Endodermal cell (in vitro differentiated cells): ENCODE results near the gene GALR1. TPM values are rescaled to one million over a fixed set of nuclear protein-coding genes. Genes with fewer than 3 reads are reported as not detected.

Experiments
- DNase-seq: peaks from one replicate; pipeline ENCODE4 v3.0.0-alpha.2; 2017
- H3K27ac ChIP-seq: 2 replicates; pipeline ENCODE4 v1.5.1; 2013; ENCODE audit warnings: mild to moderate bottlenecking, low read depth, low read length, moderate library complexity
- H3K27me3 ChIP-seq: 2 replicates; pipeline ENCODE4 v1.6.1; 2013; ENCODE audit warnings: mild to moderate bottlenecking, low read length, moderate library complexity; ENCODE audit not compliant: insufficient read depth, control insufficient read depth, poor library complexity, severe bottlenecking
- H3K36me3 ChIP-seq: 2 replicates; pipeline ENCODE4 v1.7.0; 2013; ENCODE audit warnings: mild to moderate bottlenecking, low read length, moderate library complexity; ENCODE audit not compliant: control insufficient read depth, insufficient read depth
- H3K4me1 ChIP-seq: one replicate; pipeline ENCODE4 v1.7.0; 2013; ENCODE audit warnings: low read length; ENCODE audit not compliant: control insufficient read depth, insufficient read depth
- H3K4me3 ChIP-seq: 2 replicates; pipeline ENCODE4 v1.5.1; 2013; ENCODE audit warnings: mild to moderate bottlenecking, low read length, moderate library complexity
- H3K9ac ChIP-seq: 2 replicates; pipeline ENCODE4 v1.6.1; 2013; ENCODE audit warnings: mild to moderate bottlenecking, low read length, moderate library complexity; ENCODE audit not compliant: poor library complexity, severe bottlenecking; ENCODE audit errors: extremely low read depth
- H3K9me3 ChIP-seq: 2 replicates; pipeline ENCODE4 v1.6.1; 2013; ENCODE audit warnings: mild to moderate bottlenecking, low read length, moderate library complexity; ENCODE audit not compliant: control insufficient read depth
- H3K27ac Mint-ChIP-seq: 2 replicates; pipeline ENCODE4 v1.8.0; 2020; ENCODE audit warnings: mixed read lengths
- H3K27me3 Mint-ChIP-seq: 2 replicates; pipeline ENCODE4 v1.8.0; 2021; ENCODE audit warnings: mild to moderate bottlenecking, mixed read lengths; ENCODE audit not compliant: insufficient read depth
- H3K36me3 Mint-ChIP-seq: 2 replicates; pipeline ENCODE4 v1.8.0; 2020; ENCODE audit warnings: low read depth, mixed read lengths
- H3K4me1 Mint-ChIP-seq: 2 replicates; pipeline ENCODE4 v1.8.0; 2020; ENCODE audit warnings: mixed read lengths
- H3K4me3 Mint-ChIP-seq: 2 replicates; pipeline ENCODE4 v1.8.0; 2020; ENCODE audit warnings: mild to moderate bottlenecking, moderate library complexity, mixed read lengths
- H3K9me3 Mint-ChIP-seq: 2 replicates; pipeline ENCODE4 v1.8.0; 2020; ENCODE audit warnings: mild to moderate bottlenecking, mixed read lengths
- CTCF ChIP-seq: fragments of 200-600 bp; sonication (generic); conservative IDR thresholded peaks from 2 replicates; pipeline ENCODE4 v1.5.0; 2021; ENCODE audit warnings: antibody characterized with exemption, mild to moderate bottlenecking
- WGBS, 2 experiments: methylation state at CpG; one replicate each; pipeline versions ENCODE4 v1.1.5 to v1.1.7; 2013; ENCODE audit warnings: missing lambda C conversion rate in 2 of 2, mixed read lengths in 1 of 2; ENCODE audit not compliant: insufficient coverage in 1 of 2, insufficient read length in 1 of 2; 5-methylcytosine and 5-hydroxymethylcytosine counted together
- total RNA-seq, 2 donors: library from RNA; stranded (reverse); fragmentation: NEBNext Ultra II Directional in 1 of 2; extraction: Animal tissue kit (Norgen Biotek cat#: 25700) in 1 of 2; gene quantifications; 2 replicates in 1 of 2; 3 replicates in 1 of 2; pipeline ENCODE4 v1.2.1, GENCODE V29; 2021

GALR1 gene
- total RNA-seq, 2 donors from 2014 or later = 0.04 TPM; not detected in 1

- Histone ChIP-seq H3K9me3 (no peaks in the 10 kb centered on the region), H3K4me3 (no peak overlapping the region), H3K4me1 (no peaks in the 10 kb centered on the region), H3K27ac (no peak overlapping the region), H3K9ac (no peak overlapping the region), H3K36me3 (no peaks in the 10 kb centered on the region), H3K27me3 (no peaks in the 10 kb centered on the region)
- 87 to 91% methylated on average over 3 to 7 of the region's 7 CpGs for WGBS, 2 experiments
- Mint-ChIP-seq H3K9me3 (no peaks in the 10 kb centered on the region), H3K4me1 (no peaks in the 10 kb centered on the region), H3K27me3 (no peaks in the 10 kb centered on the region), H3K4me3 (no peak overlapping the region), H3K36me3 (no peaks in the 10 kb centered on the region), H3K27ac (no peak overlapping the region)
- DNase-seq = no peak
- no peak for TF ChIP-seq CTCF
Measured at GRCh38 chr18:77304268-77304667, 54.6 kb downstream of the GALR1 start.

GRCh38 chr18:77305676-77306075, 56.0 kb downstream of the GALR1 start:
- Mint-ChIP-seq H3K36me3 (no peaks in the 10 kb centered on the region), H3K27me3 (no peaks in the 10 kb centered on the region), H3K4me3 (no peak overlapping the region), H3K9me3 (no peaks in the 10 kb centered on the region), H3K4me1 (no peaks in the 10 kb centered on the region), H3K27ac (no peak overlapping the region)
- no peak for DNase-seq
- WGBS, 2 experiments = 90 to 96% methylated on average over 4 of the region's 4 CpGs
- Histone ChIP-seq H3K4me1 (no peaks in the 10 kb centered on the region), H3K4me3 (no peak overlapping the region), H3K27me3 (no peaks in the 10 kb centered on the region), H3K27ac (no peak overlapping the region), H3K9ac (no peak overlapping the region), H3K9me3 (no peaks in the 10 kb centered on the region), H3K36me3 (no peaks in the 10 kb centered on the region)
- TF ChIP-seq CTCF = no peak

- H3K4me3 ChIP-seq = no peak overlapping the region
- no peaks in the 10 kb centered on the region for H3K36me3 ChIP-seq
- H3K36me3 Mint-ChIP-seq = no peaks in the 10 kb centered on the region
- H3K9me3 ChIP-seq = no peaks in the 10 kb centered on the region
- no peak overlapping the region for H3K9ac ChIP-seq
- no peak overlapping the region for H3K27ac Mint-ChIP-seq
- no peaks in the 10 kb centered on the region for H3K27me3 Mint-ChIP-seq
- H3K9me3 Mint-ChIP-seq = no peaks in the 10 kb centered on the region
- H3K27me3 ChIP-seq = no peaks in the 10 kb centered on the region
- H3K27ac ChIP-seq = no peak overlapping the region
- no peaks in the 10 kb centered on the region for H3K4me1 Mint-ChIP-seq
- 93 to 94% methylated on average over 6 of the region's 6 CpGs for WGBS, 2 experiments
- TF ChIP-seq CTCF = no peak
- H3K4me1 ChIP-seq = no peaks in the 10 kb centered on the region
- DNase-seq = no peak
- no peak overlapping the region for H3K4me3 Mint-ChIP-seq
Measured at GRCh38 chr18:77308216-77308615, 58.6 kb downstream of the GALR1 start.
